ENCODE measurements around the gene KIF3B.

- TF ChIP-seq EZH2 (IDR thresholded peaks at IDR 0.05; ENCODE audit: low read length) (no peak), CTCF (optimal IDR thresholded peaks at IDR 0.05 in 1 of 3, IDR thresholded peaks at IDR 0.05 in 1 of 3, conservative IDR thresholded peaks at IDR 0.05 in 1 of 3; ENCODE audit: extremely low read depth in 1 of 3, insufficient read depth in 2 of 3, low read length in 3 of 3) (no peak)
Measured at GRCh38 chr20:32231245-32231644, 46.2 kb upstream of the KIF3B start.

All from keratinocyte (primary cell).